Activated CD8-positive, alpha-beta memory T cell treated with anti-CD3 and anti-CD28 coated beads, Interleukin-2, amount 50 U/mL, for 1 hour (primary cell): ENCODE measurements around the gene CDC42SE2.
"Not testable (repeated sequence)": the region's sequence is repeated elsewhere in the genome, so short reads cannot be mapped to it uniquely, and the experiment has no call there.

Experiments used
- DNase-seq: peaks from one replicate; pipeline ENCODE4 v3.0.0-alpha.2; 2020; ENCODE audit errors: extremely low read depth

Gene CDC42SE2

GRCh38 chr5:131277875-131278740 lies 14.3 kb downstream of the CDC42SE2 start:
- DNase-seq: no peak

DNA sequence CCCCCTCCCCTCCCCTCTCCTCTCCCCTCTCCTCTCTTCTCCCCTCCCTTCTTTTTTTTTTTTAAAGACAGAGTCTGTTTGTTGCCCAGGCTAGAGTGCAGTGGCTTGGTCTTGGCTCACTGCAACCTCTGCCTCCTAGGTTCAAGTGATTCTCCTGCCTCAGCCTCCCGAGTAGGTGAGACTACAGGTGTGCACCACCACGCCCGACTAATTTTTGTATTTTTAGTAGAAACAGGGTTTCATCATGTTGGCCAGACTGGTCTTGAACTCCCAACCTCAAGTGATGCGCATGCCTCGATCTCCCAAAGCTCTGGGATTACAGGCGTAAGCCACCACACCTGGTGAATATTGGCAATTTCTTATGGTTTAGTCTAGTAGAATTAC lies 14.9 kb downstream of the CDC42SE2 start:
- DNase-seq: not testable (repeated sequence)

DNA sequence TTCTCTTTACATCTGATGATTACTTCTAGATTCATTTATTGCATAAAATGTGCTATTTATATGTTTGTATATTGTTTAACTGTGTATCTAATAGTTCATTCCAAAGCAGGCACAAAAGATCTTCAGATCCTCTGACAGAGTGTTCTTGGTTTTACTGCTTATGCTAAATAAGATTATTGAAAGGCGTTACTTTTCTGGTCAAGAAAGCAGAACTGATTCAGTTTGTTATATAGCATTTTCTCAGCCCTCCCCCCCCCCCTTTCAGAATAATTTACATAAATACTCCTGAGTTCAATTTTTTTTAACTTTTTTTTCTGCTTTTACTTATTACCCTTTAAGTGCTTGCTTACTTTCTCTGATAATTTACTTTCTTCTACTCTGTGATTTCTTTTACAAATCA lies 15.4 kb downstream of the CDC42SE2 start:
- DNase-seq: no peak

DNA sequence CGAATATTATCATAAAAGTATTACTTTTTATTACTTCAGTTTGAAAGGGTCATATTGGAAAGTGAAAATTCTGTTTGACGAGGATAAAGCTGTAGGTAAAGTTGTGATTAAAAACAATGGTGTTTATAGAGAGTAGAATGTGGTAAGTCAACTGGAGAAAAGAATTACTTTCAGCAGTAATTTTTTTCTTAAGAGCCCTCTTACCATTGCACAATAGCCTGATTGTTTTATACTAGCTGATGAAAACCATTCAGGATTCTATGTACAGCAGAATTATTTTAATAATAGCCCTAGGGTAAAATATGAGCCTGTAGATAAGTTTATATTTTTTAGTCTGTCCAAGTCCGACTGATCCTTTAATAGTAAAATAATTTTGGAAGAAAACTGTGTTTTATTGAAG lies 16.6 kb downstream of the CDC42SE2 start:
- DNase-seq: no peak

DNA sequence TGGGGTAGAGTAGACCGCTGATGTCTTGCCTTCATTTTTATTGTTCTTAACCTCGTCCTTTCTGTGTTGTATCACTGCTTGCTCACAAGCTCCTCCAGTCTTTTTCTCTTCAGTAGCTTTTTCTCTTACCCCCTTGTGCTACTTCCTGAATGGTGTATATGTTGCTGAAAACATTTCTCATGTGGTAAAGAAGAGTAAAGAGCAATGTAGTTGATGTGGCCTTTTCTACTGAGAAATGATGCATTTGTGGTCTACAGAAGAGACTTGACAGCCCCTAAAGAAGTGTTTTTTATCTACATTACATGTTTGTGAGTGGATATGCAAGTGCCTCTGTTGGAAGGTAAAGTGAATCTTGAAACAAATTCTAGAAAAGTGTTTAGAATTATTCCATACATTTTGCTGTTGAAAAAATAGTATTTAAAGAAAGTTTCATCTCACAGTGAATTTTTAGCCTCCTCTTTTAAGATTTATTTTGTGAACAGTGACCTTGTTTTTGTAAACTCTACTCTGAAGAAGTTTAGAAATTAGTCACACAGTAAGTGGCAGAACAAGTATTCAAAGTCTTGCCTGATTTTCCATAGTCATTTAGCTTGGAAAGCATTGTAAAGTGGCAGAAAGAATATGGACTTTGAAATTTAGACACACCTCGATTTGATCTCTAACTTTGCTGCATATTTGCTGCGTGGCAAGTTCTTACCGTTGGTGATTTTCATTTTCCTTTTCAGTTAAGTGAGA lies 17.4 kb downstream of the CDC42SE2 start:
- no peak for DNase-seq

GRCh38 chr5:131281868-131282234 lies 18.0 kb downstream of the CDC42SE2 start:
- no peak for DNase-seq

- DNase-seq: no peak
Measured at GRCh38 chr5:131282235-131282634, 18.4 kb downstream of the CDC42SE2 start.

GRCh38 chr5:131285703-131286399 lies 22.0 kb downstream of the CDC42SE2 start:
- no peak for DNase-seq

- DNase-seq: no peak
Measured at GRCh38 chr5:131286400-131286715, 22.5 kb downstream of the CDC42SE2 start.

- no peak for DNase-seq
Measured at GRCh38 chr5:131288328-131288727, 24.5 kb downstream of the CDC42SE2 start.

- DNase-seq: no peak
Measured at GRCh38 chr5:131289738-131290137, 25.9 kb downstream of the CDC42SE2 start.

GRCh38 chr5:131296213-131296672 lies 32.4 kb downstream of the CDC42SE2 start:
- no peak for DNase-seq

DNA sequence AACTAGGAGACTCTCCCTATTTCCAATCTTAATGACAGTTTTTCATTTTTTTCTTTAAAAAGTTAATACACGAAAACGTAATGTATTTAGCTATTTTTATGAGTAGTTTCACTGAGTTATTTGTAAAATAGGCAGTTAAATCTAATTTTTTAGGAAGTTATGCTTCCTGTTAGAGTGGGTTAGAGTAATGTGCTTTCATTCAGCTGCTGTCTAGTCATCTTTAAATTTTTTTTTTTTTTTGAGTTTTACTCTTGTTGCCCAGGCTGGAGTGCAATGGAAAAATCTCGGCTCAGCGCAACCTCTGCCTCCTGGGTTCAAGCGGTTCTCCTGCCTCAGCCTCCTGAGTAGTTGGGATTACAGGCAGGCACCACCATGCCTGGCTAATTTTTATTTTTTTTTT lies 34.0 kb downstream of the CDC42SE2 start:
- DNase-seq: no peak

- no peak for DNase-seq
Measured at GRCh38 chr5:131299465-131299864, 35.6 kb downstream of the CDC42SE2 start.

GRCh38 chr5:131302506-131302905 lies 38.7 kb downstream of the CDC42SE2 start:
- DNase-seq: no peak

- no peak for DNase-seq
Measured at GRCh38 chr5:131303537-131303936, 39.7 kb downstream of the CDC42SE2 start.

DNA sequence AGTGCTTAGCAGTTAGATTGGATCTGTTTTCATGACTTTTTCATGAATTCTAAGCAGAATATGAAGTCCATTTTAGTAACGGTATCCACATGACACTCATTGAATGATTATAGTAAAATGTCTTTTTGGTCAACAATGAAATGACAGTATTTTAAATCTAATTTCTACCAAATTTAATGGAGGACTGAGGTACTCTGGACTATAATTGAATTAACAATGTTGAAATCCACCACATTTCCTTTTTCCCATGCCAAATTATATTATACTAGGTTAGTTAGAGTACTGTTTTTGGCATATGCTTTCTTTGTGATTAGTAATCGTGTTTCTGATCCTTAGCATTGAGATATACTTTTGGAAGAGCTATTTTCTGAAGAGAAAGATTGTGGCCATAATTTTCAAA lies 40.6 kb downstream of the CDC42SE2 start:
- no peak for DNase-seq

DNA sequence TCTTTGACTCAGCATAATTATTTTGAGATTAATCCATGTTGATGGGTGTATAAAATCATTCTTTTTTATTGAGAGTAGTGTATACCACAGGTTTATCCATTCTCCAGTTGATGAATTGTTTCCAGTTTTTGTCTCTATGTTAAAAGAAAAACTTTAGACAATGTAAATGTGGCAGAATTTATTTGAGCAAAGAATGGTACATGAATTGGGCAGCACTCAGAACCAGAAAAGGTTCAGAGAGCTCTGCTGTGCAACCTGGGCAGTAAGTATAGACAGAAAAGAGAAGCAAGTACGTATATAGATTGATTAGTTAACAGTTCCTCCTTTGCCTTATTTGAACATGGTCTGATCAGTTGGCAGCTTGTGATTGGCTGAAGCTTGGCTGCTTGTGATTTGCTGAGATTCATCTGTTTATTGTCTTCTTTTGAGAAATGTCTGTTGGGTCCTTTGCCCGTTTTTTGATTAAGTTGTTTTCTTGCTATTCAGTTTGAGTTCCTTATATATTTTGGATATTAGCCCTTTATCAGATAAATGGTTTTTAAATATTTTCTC lies 41.4 kb downstream of the CDC42SE2 start:
- no peak for DNase-seq

DNA sequence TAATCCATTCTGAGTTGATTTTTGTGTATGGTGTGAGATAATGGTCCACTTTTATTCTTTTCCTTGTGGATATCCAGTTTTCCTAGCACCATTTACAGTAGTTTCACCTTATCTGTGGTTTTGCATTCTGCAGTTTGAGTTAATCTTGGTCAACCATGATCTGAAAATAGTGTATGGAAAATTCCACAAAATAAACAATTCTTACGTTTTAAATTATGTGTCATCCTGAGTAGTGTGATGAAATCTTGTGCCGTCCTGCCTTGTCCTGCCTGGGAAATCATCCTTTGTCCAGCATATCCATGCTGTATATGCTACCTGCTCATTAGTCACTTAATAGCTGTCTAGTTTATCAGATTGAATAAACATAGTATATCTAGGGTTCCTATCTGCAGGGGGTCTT lies 42.1 kb downstream of the CDC42SE2 start:
- no peak for DNase-seq

GRCh38 chr5:131312235-131312772 lies 48.5 kb downstream of the CDC42SE2 start:
- not testable (repeated sequence) for DNase-seq

DNA sequence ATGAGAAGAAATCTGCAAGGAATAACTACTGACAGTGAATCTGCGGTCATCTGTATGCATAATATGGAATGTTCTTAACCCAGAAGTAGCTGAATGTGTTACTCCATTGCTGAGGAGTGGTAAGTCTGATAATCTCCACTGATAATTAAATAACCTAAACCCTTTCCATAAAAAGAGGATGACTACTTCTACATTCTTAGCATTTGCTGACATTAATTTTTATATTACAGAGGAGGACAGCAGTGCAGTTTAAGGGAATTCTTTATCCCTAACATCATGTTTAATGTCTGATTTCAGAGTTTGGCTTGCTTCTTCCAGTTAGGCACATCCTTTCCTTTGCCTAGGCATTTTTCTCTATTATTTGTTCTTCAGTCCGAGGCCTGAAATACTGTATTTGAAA lies 52.2 kb downstream of the CDC42SE2 start:
- DNase-seq: no peak

GRCh38 chr5:131316822-131317221 lies 53.0 kb downstream of the CDC42SE2 start:
- no peak for DNase-seq
